Natural killer cell (primary cell): ENCODE results near the gene CD276. TPM values are rescaled to one million over a fixed set of nuclear protein-coding genes. Genes with fewer than 3 reads are reported as not detected.

Experiments used
- ATAC-seq, 3 donors: fragments of 150-1000 bp in 2 of 3; fragments of 200-7000 bp in 1 of 3; cut with Tn5 transposase; 1 replicate in 1 of 3; 2 replicates in 2 of 3; pipeline ENCODE4 v1.10.0; 2021; ENCODE audit warnings: mild to moderate bottlenecking in 2 of 3, moderate library complexity in 2 of 3
- DNase-seq, 2 donors: peaks; one replicate each; pipeline versions ENCODE4 v3.0.0 to v3.0.0-alpha.2; 2013 to 2021; ENCODE audit warnings: mixed read lengths in 1 of 2
- H3K27ac ChIP-seq: one replicate; pipeline ENCODE4 v1.5.1; 2013; ENCODE audit warnings: mild to moderate bottlenecking, low read length
- H3K27me3 ChIP-seq: one replicate; pipeline ENCODE4 v1.6.1; 2013; ENCODE audit warnings: low read length; ENCODE audit not compliant: control insufficient read depth, insufficient read depth
- H3K36me3 ChIP-seq: one replicate; pipeline ENCODE4 v1.6.1; 2013; ENCODE audit warnings: low read length; ENCODE audit not compliant: control insufficient read depth, insufficient read depth
- H3K4me1 ChIP-seq: one replicate; pipeline ENCODE4 v1.6.1; 2013; ENCODE audit warnings: low read length; ENCODE audit not compliant: control insufficient read depth, insufficient read depth
- H3K4me3 ChIP-seq: one replicate; pipeline ENCODE4 v1.5.1; 2013; ENCODE audit warnings: low read length
- H3K9me3 ChIP-seq: one replicate; pipeline ENCODE4 v1.6.1; 2013; ENCODE audit warnings: low read length; ENCODE audit not compliant: control insufficient read depth, insufficient read depth
- H3K27ac Mint-ChIP-seq, 2 donors: one replicate each; pipeline ENCODE4 v1.8.0; 2022; ENCODE audit warnings: mild to moderate bottlenecking in 2 of 2, mixed read lengths in 2 of 2, moderate library complexity in 1 of 2
- H3K27me3 Mint-ChIP-seq, 2 donors: one replicate each; pipeline ENCODE4 v1.8.0; 2022; ENCODE audit warnings: low read depth in 2 of 2, mixed read lengths in 2 of 2
- H3K36me3 Mint-ChIP-seq: one replicate; pipeline ENCODE4 v1.8.0; 2022; ENCODE audit warnings: mixed read lengths
- H3K4me1 Mint-ChIP-seq, 2 donors: one replicate each; pipeline ENCODE4 v1.8.0; 2022; ENCODE audit warnings: mixed read lengths in 2 of 2
- H3K4me3 Mint-ChIP-seq: one replicate; pipeline ENCODE4 v1.8.0; 2022; ENCODE audit warnings: mild to moderate bottlenecking, moderate library complexity, mixed read lengths
- H3K9me3 Mint-ChIP-seq, 2 donors: one replicate each; pipeline ENCODE4 v1.8.0; 2022; ENCODE audit warnings: mixed read lengths in 2 of 2
- WGBS: methylation state at CpG from one replicate; pipeline ENCODE4 v1.1.7; 2013; ENCODE audit warnings: missing lambda C conversion rate; ENCODE audit not compliant: insufficient coverage; 5-methylcytosine and 5-hydroxymethylcytosine counted together
- intact Hi-C: fragments of 100-400 bp; cut with micrococcal nuclease; formaldehyde crosslinking; loops from one replicate; pipeline ENCODE4 v1.14.2; 2022
- total RNA-seq, 4 donors: library from RNA; stranded (reverse); fragments of 120-200 nt in 1 of 4; gene quantifications; one replicate each; pipeline versions ENCODE4 v1.2.3 to v1.2.4, GENCODE V29; 2013 to 2022
- TF ChIP-seq, protein P1 (sequence below): fragments of 200-600 bp; IDR thresholded peaks from one replicate; pipeline ENCODE4 v1.8.0; 2022; ENCODE audit warnings: antibody characterized with exemption

Gene CD276
- total RNA-seq, 3 donors from 2014 or later (not counting 1 experiment from before 2014, with no cell fraction given): not detected

DNA sequence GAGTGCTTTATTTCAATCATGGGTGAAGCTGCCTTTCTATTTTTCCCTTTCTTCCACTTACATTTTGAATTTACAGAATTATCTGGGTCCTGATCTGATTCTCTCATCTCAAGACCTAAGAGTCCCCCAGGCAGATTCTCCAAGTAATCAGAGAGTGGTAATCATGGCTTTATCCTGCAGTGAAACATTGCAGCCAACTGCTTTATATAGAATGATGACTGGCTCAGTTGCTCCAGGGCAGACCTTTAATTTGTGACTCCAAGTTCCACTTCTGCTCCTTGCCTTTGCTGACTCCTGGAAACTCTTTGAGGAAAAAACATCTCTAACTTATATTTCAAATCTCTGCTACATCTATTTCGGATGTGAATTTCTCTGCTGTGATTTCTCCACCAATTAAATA is 25.5 kb upstream of the CD276 start:
- Mint-ChIP-seq H3K9me3 (no peaks in the 10 kb centered on the region), H3K27me3 (peaks cover 31 to 52% of the 10 kb centered on the region in 2 donors), H3K27ac (no peak overlapping the region), H3K36me3 (no peaks in the 10 kb centered on the region), H3K4me3 (no peak overlapping the region), H3K4me1 (no peaks in the 10 kb centered on the region)
- TF ChIP-seq, protein P1, sequence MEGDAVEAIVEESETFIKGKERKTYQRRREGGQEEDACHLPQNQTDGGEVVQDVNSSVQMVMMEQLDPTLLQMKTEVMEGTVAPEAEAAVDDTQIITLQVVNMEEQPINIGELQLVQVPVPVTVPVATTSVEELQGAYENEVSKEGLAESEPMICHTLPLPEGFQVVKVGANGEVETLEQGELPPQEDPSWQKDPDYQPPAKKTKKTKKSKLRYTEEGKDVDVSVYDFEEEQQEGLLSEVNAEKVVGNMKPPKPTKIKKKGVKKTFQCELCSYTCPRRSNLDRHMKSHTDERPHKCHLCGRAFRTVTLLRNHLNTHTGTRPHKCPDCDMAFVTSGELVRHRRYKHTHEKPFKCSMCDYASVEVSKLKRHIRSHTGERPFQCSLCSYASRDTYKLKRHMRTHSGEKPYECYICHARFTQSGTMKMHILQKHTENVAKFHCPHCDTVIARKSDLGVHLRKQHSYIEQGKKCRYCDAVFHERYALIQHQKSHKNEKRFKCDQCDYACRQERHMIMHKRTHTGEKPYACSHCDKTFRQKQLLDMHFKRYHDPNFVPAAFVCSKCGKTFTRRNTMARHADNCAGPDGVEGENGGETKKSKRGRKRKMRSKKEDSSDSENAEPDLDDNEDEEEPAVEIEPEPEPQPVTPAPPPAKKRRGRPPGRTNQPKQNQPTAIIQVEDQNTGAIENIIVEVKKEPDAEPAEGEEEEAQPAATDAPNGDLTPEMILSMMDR: no peak
- no peak for DNase-seq
- intact Hi-C loops: no loop called here
- Histone ChIP-seq H3K4me3 (no peak overlapping the region), H3K27ac (no peak overlapping the region), H3K36me3 (no peaks in the 10 kb centered on the region), H3K9me3 (no peaks in the 10 kb centered on the region), H3K4me1 (no peaks in the 10 kb centered on the region), H3K27me3 (peaks cover 4% of the 10 kb centered on the region)
- 67% methylated on average over 1 of the region's 1 CpG for WGBS
- no peak for ATAC-seq

DNA sequence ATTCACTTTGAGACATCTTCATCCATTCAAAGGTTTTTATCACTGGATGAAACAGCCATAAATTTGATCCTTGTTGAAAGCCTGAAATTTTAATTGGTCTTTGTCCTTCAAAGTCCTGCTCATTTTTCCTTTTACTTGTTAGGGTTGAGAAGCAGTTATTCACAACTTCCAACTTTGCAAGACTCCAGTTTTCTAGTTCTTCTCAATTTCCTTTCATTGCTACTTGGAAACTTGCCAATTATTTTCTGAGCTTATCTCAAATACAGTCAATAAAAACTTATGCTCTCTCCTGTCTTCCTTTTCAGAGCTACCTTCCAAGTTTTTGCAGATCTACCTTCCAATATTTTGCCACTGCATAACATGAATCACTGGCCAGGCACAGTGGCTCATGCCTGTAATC is 23.7 kb upstream of the CD276 start:
- no peak overlapping the region for H3K27ac ChIP-seq
- TF ChIP-seq, protein P1: no peak
- H3K9me3 ChIP-seq: no peaks in the 10 kb centered on the region
- H3K36me3 Mint-ChIP-seq: no peaks in the 10 kb centered on the region
- no peaks in the 10 kb centered on the region for H3K36me3 ChIP-seq
- ATAC-seq: no peak
- H3K27me3 Mint-ChIP-seq: peaks cover 27 to 39% of the 10 kb centered on the region in 2 donors
- peaks cover 4% of the 10 kb centered on the region for H3K27me3 ChIP-seq
- H3K4me1 ChIP-seq: no peaks in the 10 kb centered on the region
- no peaks in the 10 kb centered on the region for H3K4me1 Mint-ChIP-seq
- H3K4me3 Mint-ChIP-seq: no peak overlapping the region
- DNase-seq: no peak
- no peaks in the 10 kb centered on the region for H3K9me3 Mint-ChIP-seq
- H3K27ac Mint-ChIP-seq: no peak overlapping the region
- no peak overlapping the region for H3K4me3 ChIP-seq
- intact Hi-C loops: no loop called here

DNA sequence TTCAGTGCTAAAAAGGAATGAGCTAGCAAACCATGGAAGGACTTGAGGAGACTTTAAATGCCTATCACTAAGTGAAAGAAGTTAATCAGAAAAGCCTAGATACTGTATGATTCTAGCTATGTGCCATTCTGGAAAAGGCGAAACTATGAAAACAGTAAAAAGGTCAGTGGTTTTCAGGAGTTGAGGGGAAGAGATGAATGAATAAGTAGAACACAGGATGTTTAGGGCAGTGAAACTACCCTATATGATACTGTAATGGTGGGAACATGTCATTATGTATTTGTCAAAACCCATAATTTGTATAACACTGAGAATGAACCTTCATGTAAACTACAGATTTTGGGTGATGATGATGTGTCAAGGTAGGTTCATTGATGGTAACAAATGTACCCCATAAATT is 9.6 kb upstream of the CD276 start:
- ATAC-seq: no peak
- 92% methylated on average over 1 of the region's 1 CpG for WGBS
- intact Hi-C loops: no loop called here

More for the DNA sequence above, 9.6 kb upstream of the CD276 start:
- no peaks in the 10 kb centered on the region for H3K36me3 Mint-ChIP-seq
- Histone ChIP-seq H3K9me3 (no peaks in the 10 kb centered on the region), H3K27ac (no peak overlapping the region), H3K27me3 (no peaks in the 10 kb centered on the region), H3K36me3 (no peaks in the 10 kb centered on the region), H3K4me1 (no peaks in the 10 kb centered on the region), H3K4me3 (no peak overlapping the region)
- H3K4me1 Mint-ChIP-seq: no peaks in the 10 kb centered on the region
- H3K27ac Mint-ChIP-seq: no peak overlapping the region
- peaks cover 12 to 30% of the 10 kb centered on the region in 2 donors for H3K27me3 Mint-ChIP-seq
- no peaks in the 10 kb centered on the region for H3K9me3 Mint-ChIP-seq
- TF ChIP-seq, protein P1: no peak
- no peak for DNase-seq
- H3K4me3 Mint-ChIP-seq: no peak overlapping the region
